Sigmoid colon (tissue), 7 donors: Measurements from ENCODE around the gene HSFY1. TPM values are rescaled to one million over a fixed set of nuclear protein-coding genes. Genes with fewer than 3 reads are reported as not detected.
"Not testable (repeated sequence)": the region's sequence is repeated elsewhere in the genome, so short reads cannot be mapped to it uniquely, and the experiment has no call there.

Experiments used
- DNase-seq: peaks from one replicate; pipeline ENCODE4 v3.0.0-alpha.2; 2019
- H3K27ac ChIP-seq, 4 donors: fragments of 200-600 bp; sonication (generic); one replicate each; pipeline ENCODE4 v1.5.1; 2016 to 2019; ENCODE audit warnings: mild to moderate bottlenecking in 1 of 4
- H3K27me3 ChIP-seq, 3 donors: fragments of 200-600 bp; sonication (generic); one replicate each; pipeline ENCODE4 v1.5.1; 2019; ENCODE audit warnings: mild to moderate bottlenecking in 1 of 3
- H3K36me3 ChIP-seq, 4 donors: fragments of 200-600 bp; sonication (generic); one replicate each; pipeline ENCODE4 v1.5.1; 2016 to 2019
- H3K4me1 ChIP-seq, 4 donors: fragments of 200-600 bp; sonication (generic); one replicate each; pipeline ENCODE4 v1.5.1; 2017 to 2019
- H3K4me3 ChIP-seq, 4 donors: fragments of 200-600 bp; sonication (generic); one replicate each; pipeline ENCODE4 v1.5.1; 2017 to 2019; ENCODE audit warnings: mild to moderate bottlenecking in 2 of 4, moderate library complexity in 1 of 4
- H3K9me3 ChIP-seq, 4 donors: fragments of 200-600 bp in 3 of 4; sonication (generic) in 3 of 4; one replicate each; pipeline versions ENCODE4 v1.5.1 to v1.6.1; 2013 to 2019
- WGBS, 2 donors: extraction: QIAGEN DNeasy Blood & Tissue Kit; methylation state at CpG; one replicate each; pipeline ENCODE4 v1.1.7; 2013; 5-methylcytosine and 5-hydroxymethylcytosine counted together
- intact Hi-C: fragments of 100-400 bp; cut with DNase I; formaldehyde crosslinking; loops from one replicate; pipeline ENCODE4 v1.15.1; 2023
- polyA plus RNA-seq, 3 donors: library from polyadenylated mRNA; stranded (reverse); fragments of 200-250 nt; gene quantifications; one replicate each; pipeline ENCODE4 v1.2.3, GENCODE V29; 2013
- small RNA-seq, 3 donors: library from RNA; depleted of rRNA; stranded (forward); fragments of <200 nt; gene quantifications; one replicate each; pipeline ENCODE3, GENCODE V24; 2016
- total RNA-seq, 4 donors: library from RNA; depleted of rRNA; stranded (reverse); fragments of >200 nt; gene quantifications; one replicate each; pipeline ENCODE4 v1.1.0, GENCODE V29; 2016
- donor health status: healthy with polysubstance abuse.
- donor health status: Bipolar disorder and iron deficiency.
- donor health status: healthy.

The HSFY1 gene, protein sequence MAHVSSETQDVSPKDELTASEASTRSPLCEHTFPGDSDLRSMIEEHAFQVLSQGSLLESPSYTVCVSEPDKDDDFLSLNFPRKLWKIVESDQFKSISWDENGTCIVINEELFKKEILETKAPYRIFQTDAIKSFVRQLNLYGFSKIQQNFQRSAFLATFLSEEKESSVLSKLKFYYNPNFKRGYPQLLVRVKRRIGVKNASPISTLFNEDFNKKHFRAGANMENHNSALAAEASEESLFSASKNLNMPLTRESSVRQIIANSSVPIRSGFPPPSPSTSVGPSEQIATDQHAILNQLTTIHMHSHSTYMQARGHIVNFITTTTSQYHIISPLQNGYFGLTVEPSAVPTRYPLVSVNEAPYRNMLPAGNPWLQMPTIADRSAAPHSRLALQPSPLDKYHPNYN
- total RNA-seq (not detected), polyA plus RNA-seq (not detected)

DNA sequence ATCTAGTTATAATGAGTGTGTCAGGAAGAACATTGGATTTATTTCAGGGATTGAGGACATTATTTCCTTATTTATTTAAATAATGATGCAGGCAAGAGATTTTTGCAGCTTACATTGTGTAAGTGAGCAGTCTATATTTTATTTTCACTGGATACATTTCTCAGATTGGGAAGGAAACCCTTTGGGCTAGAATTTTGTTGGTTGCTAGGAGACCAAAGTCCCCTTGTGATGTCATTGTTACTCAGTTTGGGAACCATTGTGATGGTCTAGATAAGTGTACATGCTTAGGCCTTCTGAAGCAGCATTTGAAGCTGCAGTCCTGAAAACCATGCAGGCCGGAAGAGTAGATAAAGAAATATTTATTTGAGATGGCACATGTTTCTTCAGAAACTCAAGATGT is at the start of gene HSFY1:
HSFY1 (plus strand) TSS at position 301 of the 400 bp plus-strand sequence; CDS start at position 369, 68 bp downstream.
- H3K36me3 ChIP-seq, H3K27ac ChIP-seq, DNase-seq, intact Hi-C loops, H3K27me3 ChIP-seq, H3K9me3 ChIP-seq, H3K4me3 ChIP-seq, H3K4me1 ChIP-seq: not testable (repeated sequence)
- no CpG with 5 or more reads among the region's 1 CpG for WGBS, 2 donors

DNA sequence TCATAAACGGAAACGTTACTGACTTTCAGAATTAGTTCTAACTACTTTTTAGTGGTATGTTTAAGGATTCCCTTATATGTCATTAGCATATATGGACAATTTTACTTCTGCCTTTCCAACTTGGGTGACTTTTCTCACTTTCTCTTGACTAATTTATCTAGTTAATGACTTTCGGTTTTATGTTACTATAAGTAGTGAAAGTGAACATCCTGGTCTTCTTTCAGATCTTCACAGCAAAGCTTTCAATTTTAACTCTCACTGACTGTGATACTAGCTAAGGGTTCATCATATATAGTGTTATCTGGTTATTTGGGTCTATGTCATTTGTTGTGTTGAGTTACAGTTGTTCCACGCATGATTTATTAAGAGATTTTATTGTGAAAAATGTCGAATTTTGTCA is 42.3 kb upstream of the HSFY1 start:
- H3K4me1 ChIP-seq, intact Hi-C loops, H3K4me3 ChIP-seq, H3K9me3 ChIP-seq, H3K36me3 ChIP-seq, DNase-seq, H3K27ac ChIP-seq, H3K27me3 ChIP-seq: not testable (repeated sequence)
- WGBS, 2 donors, result no CpG with 5 or more reads among the region's 5 CpGs

DNA sequence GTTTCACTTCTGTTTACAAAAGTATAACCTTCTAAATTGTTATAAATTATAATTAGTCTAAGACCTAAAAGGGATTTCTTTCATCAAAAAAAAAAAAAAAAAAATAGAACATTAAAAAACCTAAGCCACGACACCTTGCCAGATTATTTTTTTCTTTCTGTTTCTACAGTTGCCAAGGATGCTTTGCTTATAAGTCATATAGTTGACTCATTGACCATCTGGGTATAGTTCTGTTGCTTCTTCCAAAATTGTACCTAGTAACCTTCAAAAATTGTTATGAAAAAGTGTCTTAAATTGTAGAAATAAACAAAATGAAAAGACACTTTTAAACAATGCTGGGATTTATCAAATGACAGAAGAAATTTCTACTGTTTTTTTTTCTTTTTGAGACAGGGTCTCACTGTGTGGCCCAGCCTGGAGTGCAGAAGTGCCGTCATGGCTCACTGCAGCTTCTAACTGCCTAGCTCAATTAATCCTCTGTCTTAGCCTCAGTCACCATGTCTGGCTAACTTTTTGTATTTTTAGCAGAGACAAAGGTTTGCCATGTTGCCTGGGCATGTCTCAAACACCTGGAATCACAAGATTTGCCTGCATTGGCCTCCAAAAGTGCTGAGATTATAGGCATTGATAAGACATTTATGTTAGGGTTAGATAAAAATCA is 15.4 kb upstream of the HSFY1 start:
- H3K9me3 ChIP-seq, intact Hi-C loops, H3K4me1 ChIP-seq, H3K4me3 ChIP-seq, H3K27ac ChIP-seq, H3K27me3 ChIP-seq, H3K36me3 ChIP-seq, DNase-seq: not testable (repeated sequence)
- WGBS, 2 donors, result no CpG with 5 or more reads among the region's 2 CpGs

DNA sequence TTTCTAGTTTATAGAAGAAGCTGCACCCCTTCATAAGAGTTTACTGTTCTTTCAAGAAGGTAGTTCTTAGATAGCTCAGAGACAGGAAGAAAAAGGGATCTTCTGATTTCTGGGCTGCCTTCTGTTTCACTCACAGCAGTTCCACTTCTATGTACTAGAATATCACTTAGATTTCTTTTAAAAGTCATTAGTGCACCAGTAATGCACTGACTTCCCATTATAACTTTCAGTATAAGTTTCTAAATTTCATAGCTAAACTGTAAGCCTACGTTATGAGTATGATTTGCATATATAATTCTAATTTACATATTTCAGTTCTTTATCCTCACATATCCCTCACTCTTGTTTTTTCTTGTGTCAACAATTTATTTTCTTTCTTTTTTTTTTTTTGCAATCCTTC is 7.6 kb upstream of the HSFY1 start:
- H3K27ac ChIP-seq, H3K9me3 ChIP-seq, H3K36me3 ChIP-seq, H3K4me3 ChIP-seq, intact Hi-C loops, H3K4me1 ChIP-seq, DNase-seq, H3K27me3 ChIP-seq: not testable (repeated sequence)
- WGBS, 2 donors, result no CpG with 5 or more reads among the region's 1 CpG

DNA sequence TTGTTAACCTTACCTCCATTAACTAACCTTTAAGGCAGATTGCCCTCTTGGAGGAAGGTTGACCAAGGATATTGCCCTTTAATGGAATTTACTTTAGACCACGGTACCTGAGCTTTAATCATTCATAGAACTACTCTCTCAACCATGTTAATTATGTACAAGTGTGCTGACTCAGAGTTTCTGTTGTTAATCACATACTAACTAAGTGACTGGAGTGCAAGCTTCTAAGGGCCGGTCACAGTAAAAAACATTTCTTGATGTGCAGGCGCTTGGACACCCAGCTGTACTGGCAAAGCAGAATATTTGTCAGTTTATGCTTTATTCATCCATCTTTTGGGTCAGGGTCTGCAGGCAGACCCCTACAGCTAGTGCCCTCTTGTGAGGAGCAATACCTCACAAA is 6.6 kb downstream of the HSFY1 start:
- H3K4me3 ChIP-seq, H3K27ac ChIP-seq, H3K4me1 ChIP-seq, intact Hi-C loops, DNase-seq, H3K36me3 ChIP-seq, H3K9me3 ChIP-seq, H3K27me3 ChIP-seq: not testable (repeated sequence)
- no CpG with 5 or more reads among the region's 3 CpGs for WGBS, 2 donors

DNA sequence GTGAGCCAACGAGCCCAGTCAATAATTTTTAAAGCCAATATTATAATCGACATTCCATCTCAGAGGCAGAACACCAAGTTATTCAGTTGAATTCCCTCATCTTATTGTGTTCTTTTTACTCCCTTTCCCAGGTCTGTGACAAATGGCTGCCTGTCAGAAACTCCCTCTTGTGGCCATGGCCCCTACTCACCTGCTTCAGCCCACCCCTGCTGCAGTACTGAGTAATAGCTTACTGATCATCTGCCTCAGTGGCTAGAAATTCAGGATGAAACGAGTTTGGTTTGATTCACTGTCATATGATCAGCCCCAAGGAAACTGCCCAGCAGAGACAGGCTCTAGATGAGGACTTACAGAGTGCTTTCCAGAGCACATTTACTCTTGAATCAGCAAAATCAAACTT is 19.4 kb downstream of the HSFY1 start:
- H3K4me1 ChIP-seq, H3K36me3 ChIP-seq, DNase-seq, H3K27me3 ChIP-seq, H3K4me3 ChIP-seq, H3K27ac ChIP-seq, intact Hi-C loops, H3K9me3 ChIP-seq: not testable (repeated sequence)
- WGBS, 2 donors, result no CpG with 5 or more reads among the region's 3 CpGs

Small RNAs within 50 kb of the gene (small RNA-seq; reads per million reads assigned to genes)
- gene GPM6BP1 (0 reads per million in 3 donors), gene PRYP5 (0 reads per million in 3 donors)

Other genes with a start within 250 kb of the HSFY1 start
- gene HSFY2, start 227.0 kb downstream of the HSFY1 start, total RNA-seq, result 1 to 10 TPM in 1 of 4 donors, under 1 TPM in 1, not detected in 2; 0.54 to 1.1 TPM
- not detected for gene HSFY2, start 227.0 kb downstream of the HSFY1 start, polyA plus RNA-seq